Activated CD4-positive, CD25-positive, alpha-beta regulatory T cell treated with anti-CD3 and anti-CD28 coated beads, Interleukin-2, amount 50 U/mL, for 72 hours (primary cell): ENCODE results near the gene PDLIM3.
"Not testable (repeated sequence)": the region's sequence is repeated elsewhere in the genome, so short reads cannot be mapped to it uniquely, and the experiment has no call there.

Experiments
- DNase-seq: peaks from one replicate; pipeline ENCODE4 v3.0.0; 2021

PDLIM3 gene, protein sequence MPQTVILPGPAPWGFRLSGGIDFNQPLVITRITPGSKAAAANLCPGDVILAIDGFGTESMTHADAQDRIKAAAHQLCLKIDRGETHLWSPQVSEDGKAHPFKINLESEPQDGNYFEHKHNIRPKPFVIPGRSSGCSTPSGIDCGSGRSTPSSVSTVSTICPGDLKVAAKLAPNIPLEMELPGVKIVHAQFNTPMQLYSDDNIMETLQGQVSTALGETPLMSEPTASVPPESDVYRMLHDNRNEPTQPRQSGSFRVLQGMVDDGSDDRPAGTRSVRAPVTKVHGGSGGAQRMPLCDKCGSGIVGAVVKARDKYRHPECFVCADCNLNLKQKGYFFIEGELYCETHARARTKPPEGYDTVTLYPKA

DNA sequence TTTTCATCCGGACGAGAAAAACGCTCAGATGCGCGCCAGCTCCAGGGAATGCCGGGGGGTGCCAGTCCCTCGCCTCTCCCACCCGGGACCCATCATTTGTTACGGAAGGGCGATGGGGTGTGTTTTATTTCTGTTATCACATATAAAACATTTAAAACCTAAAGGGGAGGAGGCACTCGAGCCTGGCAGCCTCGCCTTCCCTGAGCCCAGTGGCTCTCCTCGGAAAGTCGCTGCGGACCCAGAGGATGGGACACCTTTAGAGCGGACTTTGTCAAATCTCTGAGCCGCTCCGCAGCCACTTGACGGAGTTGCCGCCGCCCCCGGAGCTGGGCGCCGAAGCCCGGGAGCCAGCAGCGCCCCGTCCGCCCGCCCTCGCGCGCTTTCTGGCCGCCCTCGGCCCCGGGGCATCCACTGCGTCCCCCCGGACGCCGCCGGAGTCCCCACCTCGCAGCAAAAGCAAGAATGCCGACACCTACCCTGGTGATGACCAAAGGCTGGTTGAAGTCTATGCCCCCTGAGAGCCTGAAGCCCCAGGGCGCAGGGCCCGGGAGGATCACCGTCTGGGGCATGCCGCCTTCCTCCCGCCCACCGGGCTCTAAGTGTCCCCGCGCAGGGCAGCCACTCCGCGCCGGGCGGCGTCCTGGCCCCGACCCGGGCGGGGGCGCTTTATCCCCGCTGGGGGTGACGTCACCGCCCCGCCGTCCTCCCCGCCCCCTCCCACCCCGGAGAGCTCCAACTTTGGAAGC lies at the start of gene PDLIM3:
PDLIM3 (minus strand) TSS at position 642 of the 746 bp plus-strand sequence; CDS start at position 569, 73 bp downstream.
- DNase-seq, result no peak

DNA sequence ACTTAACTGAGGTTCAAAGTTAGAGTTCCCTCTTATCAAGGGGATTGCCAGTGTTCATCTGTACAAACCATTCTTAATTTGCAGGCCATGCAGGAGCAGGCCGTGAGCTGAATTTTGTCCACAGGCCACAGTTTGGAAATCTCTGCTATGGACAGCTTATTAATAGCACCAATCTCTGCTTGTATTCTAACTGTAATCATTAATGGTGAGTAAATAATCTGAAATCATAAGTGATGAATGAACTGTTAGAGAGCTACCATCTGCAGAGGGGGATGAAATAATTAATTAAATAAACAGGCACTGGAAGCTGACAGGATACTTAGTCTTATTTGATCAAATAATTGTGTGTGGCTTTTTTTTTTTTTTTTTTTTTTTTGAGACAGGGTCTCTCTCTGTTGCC lies 48.5 kb upstream of the PDLIM3 start:
- no peak for DNase-seq

DNA sequence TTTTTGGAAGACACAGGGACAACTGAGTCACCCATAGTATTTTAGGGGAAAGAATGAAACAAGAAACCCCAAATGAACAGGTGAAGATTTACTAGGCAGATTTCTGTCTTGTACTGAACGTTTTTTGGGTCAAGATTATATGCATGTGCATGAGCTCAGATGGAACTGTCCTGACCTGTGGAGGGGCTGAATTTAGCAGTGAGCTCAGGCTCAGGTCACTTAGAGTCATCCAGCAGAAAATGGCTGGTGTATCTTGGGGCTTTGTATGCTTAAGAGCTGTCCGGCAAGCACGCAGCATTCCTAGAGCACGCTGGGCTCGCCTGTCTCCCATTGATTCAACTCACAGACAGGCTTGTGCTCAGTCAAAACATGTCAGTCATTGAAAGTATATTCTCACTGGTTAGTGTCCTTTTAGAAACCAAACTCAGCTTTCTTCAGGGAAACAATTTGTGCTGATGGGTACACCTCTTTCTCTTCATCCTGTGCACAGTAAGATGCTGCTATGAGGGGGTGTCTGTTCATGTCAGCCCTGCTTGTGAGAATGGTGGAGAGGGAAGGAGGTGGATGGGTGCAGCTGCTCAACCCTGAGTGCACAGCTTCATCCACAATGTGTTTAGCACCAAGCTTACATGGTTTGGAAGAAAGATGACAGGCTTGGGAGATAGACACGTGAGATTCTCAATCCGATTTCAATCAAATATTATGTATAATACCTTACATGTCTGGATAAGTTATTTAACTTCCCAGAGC lies 47.5 kb upstream of the PDLIM3 start:
- DNase-seq, result no peak

DNA sequence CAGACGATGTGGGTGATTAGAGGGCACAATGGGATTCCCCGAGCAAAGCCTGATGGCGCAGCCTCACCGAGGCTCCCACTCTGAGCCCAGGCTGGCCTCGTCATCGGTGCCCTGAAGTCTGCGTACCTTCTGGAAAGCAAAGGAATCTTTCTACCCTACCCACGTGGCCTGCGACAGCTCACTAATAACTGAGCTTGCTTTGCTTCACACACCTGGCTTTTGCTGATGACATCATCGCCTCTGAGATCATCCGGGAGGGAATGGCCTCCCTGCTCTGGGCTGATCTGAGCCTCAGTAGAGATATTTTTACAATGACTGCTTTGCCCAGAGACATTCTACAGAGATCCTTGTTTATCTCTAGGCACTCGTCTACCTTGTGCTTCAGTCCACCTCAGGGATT lies 45.4 kb upstream of the PDLIM3 start:
- DNase-seq, result no peak

DNA sequence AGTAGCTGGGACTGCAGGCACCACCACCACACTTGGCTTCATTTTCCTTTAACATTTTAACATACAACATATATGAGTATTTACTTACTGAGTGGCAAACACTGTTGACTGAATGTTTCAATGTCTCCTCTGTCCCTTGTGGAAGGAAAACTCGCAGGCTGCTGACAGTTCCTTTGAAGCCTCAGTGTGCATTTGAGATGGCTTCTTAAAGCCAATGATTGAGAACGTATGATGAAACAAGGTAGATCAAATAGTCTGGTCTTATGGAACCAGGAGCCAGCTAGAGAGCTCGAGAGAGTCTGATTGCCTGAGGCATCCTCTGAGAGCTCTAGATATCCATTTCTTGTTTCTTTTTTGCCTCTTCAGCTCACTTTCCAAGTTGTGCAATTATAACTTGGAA lies 43.0 kb upstream of the PDLIM3 start:
- no peak for DNase-seq

DNA sequence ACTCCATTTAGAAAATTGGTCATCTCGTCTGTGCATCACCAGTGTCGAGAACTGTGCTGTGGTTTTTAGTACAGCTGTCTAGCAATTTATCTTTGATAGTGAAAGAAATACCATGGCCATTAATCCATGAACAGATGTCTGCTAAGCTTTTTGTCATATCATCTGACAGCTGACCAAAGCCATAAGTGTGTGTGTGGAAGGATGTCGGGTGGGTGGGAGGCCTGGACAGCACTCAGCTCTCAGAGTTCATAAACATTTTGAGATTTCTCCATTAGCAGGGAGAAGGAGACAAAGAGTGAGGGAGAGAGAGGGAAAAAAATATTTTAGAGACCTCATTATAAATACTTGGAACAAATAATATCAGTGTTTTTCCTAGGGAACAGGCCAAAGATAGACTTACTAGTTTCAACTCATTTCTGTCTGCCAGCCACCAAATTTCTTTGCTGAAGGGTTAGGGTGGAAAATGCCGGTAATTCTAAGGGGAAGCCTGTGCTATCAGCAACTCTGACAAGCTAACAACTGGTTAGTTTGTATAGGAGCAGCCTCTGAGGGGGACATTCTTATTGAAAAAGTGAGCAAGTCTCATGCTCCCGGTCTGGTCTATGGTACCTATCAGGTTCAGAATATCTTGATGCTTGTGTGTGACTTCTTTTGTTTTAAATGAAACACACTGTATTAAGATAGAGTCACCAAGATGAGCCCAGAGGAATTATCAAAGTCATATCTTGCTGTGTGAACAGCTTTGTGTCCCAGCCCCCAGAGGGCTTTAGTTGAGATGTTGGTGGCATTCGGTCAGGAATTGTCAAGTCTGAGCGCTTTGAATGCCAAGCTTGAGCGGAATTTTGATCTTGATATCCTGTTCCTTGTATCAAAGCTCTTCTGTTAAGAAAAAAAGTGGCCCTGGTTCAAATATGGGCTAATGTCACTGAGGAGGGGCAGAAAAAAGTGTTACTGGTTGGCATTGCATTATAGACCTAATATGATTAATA lies 41.9 kb upstream of the PDLIM3 start:
- no peak for DNase-seq

DNA sequence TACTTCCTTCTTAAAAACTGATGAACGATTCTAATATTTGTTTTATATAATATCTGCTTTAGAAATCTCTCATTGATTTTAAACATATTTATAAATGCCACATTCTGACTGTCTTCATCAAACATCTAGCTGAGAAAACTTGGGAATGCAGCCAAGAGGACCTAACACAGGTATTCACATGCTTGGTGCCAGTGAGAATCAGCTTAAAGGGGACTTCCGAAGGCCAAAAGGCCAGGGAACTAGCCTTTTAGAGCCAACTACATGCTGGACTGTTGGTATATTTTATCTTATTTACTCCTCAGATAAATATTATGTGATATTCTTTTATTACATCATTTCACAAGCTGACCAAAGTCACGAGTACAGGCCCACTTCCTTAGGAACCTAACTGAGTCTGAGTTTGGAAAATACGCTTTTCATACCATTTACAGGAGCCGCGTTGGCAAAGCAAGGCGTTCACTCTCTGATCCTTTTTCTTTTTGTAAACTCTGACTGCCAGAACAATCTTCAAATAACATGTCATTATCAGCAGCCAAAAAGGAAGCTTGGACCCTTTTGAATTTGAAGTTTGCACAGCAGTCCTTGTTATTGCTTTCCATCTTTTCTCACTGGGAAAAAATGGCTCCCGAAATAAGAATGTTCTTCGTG lies 41.1 kb upstream of the PDLIM3 start:
- DNase-seq, result no peak

DNA sequence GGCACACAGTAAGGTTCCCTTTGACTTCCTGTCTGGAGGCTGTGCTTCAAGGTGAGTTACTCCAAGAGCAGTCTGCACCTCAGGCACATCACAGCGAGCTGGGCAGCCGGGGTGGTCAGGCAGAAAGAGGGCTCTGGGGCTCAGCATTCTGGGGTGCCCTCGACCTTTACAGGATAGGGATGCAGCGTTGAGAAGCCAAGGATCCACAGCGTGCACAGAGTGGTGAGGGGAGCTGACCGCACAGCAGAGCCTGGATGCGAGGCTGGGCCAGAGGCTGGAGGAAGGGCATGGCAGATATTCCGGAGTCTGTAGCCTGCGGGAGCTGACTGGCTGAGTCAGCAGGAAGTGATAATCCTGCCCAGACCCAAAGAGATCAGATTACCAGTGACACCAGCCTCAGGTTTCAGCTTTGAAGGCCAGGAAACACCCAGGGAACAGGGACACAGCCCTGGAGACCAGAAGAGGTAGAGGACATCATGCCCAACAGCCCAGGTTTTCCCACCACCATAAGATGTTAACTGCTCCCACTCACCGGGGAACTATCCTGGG lies 38.4 kb upstream of the PDLIM3 start:
- no peak for DNase-seq

DNA sequence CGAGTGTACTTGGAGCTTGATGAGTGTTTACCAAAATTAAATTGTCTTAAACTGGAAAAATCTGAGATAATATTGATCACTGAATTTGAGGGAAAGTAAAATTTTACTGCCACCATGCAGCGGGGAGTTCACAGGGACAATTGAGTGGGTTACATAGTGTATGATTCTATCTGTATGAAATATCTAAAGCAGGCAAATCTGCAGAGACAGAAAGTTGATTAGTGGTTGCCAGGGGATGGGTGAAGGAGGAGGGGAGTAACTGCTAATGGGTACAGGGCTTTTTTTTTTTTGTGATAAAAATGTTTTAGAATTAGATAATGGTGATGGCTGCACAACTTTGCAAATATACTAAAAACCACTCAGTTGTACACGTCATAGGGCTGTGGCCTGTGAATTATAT lies 35.4 kb upstream of the PDLIM3 start:
- no peak for DNase-seq

DNA sequence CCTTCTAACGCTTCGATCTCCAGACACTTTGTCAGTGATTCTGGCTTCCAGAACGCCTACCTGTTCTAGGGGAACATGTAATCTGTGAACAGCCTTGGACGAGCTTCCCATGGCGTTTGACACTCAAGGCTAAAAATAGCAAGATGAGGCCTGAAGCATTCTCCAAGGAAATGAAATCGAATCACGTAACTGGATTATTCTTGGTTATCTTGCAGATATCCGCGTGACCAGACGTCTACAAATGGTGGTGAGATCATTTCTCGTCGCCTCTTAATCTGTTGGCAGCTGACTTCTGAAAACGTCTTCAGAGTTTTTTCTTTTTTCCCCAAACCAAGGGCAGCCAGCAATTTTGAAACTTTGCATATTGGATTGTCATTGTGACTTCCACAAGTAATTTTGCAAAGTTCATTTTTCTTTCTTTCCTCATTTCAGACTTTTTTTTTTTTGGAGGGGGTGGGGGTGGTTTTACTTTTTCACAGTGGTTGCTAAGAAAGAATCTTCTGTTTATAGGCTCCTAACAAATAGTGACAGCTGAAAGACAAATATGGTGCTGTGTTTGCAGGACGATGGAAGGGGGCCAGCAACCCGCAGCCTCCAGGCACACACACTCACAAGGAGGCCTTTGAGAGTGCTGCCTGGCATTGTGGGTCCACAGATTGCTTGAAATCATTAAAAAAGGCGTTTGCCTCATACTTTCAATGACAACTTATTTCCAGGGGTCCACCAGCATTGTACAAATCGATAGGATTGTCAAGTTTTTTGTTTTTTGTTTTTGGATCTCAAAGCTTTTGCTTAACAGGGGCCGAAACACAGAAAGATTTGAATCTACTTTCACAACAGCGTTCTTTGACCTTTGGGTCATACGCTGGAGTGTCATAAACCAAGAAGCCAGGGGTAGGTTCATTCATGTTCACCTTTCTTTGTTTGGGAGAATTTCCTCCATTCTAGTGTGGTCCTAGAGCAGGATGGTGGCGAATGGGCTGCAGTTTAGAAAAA lies 32.4 kb upstream of the PDLIM3 start:
- no peak for DNase-seq

DNA sequence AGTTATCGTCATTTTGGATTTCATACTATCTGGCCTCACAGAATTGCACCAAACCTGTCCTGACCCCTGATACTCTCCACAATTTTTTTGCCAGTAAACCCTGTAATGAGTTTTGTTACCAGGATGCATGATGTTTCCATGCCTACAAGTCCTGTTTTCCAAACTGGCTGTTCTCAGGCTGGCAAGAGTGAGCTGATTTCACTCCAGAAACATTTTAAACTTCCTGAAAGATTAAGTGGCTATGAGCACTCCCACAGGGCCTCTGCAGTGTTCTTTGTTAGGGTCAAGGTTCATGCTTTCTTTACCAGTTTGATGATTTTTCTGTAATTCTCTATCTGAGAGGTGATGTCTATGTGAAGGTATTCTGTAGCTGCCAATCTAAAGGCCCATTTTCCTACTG lies 31.7 kb upstream of the PDLIM3 start:
- no peak for DNase-seq

DNA sequence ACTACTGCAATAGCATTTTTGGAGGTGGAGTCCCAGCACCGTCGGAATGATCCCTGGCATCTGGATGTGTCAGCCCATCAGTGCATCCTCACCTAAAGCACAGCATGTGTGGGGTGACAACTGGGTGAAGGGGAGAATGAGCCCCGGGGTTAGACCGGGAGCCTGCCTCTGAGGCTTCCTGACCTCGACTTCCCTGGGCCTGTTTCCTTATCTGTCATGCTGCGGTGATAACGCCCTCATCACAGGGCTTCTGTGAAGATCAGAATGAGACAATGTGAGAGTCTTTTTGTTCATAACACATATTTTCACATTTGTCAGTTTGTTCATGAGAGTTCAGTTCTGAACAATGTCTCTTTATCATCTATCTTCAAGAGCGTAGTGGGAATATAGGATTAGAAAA lies 31.1 kb upstream of the PDLIM3 start:
- DNase-seq, result no peak

DNA sequence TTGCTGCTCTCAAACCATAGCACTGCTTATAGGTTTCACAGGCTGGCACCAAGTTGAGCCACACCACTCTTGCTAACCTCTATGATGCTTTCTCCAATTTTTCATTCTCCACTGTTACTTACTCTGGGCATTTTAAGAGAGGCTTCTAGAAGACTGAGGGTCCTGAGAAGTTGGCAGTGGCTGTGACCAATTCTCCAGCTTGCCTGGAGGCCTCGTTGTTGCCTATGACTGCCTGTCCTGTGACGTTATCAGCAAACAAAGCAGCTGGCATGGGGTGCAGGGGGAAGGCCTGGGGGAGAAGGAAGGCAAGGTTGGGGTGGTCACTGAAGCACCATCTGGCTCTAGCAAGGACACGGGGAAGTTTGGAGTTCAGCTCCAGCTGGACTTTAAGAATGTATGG lies 30.4 kb upstream of the PDLIM3 start:
- no peak for DNase-seq

DNA sequence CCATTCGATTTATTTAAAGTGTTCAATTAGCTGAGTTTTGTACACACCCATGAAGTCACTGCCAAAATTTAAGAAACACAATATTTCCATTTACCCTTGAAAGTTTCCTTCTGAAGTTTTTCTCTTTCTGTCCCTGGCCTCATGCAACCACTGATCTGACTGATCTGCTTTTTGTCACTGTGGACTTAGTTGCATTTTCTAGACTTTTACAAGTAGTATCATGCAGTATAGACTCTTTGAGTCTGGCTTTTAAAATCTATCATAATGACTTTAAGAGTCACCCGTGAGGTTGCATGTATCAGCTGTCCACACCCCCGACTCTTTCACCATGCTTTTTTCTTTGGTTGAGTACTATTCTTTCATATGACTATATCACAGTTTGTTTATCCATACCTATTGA lies 29.0 kb upstream of the PDLIM3 start:
- DNase-seq, result no peak

DNA sequence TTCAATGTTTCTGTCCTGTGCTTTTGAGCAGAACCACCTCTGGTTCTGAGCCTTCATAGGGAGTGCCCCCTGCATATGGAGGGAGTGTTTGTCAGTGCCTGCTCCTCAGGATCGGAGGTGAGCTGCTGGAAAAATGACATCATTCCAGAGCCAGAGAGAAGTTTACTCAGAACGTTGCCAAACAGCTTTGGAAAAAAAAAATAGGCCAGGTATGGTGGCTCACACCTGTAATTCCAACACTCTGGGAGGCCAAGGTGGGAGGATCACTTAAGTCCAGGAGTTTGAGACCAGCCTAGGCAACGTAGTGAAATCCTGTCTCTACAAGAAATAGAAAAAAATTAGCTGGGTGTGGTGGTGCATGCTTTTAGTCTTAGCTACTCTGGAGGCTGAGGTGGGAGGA lies 27.2 kb upstream of the PDLIM3 start:
- DNase-seq, result no peak

DNA sequence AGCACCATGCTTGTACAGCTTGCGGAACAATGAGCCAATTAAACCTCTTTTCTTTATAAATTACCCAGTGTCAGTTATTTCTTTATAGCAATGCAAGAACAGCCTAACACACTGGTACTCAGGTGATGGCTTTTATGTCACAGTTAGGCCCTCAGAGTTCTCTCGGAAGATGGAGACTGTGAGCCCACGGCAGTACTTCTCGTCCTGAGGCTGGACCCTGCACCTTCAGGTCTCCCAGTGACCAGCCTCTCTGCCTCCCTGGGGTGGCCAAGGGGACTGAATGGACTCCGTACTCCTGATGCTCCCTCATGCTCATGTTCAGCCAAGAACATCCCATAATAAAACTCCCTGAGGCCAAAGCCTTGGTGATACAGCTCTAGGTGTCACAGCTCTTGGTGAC lies 25.0 kb upstream of the PDLIM3 start:
- DNase-seq, result no peak

DNA sequence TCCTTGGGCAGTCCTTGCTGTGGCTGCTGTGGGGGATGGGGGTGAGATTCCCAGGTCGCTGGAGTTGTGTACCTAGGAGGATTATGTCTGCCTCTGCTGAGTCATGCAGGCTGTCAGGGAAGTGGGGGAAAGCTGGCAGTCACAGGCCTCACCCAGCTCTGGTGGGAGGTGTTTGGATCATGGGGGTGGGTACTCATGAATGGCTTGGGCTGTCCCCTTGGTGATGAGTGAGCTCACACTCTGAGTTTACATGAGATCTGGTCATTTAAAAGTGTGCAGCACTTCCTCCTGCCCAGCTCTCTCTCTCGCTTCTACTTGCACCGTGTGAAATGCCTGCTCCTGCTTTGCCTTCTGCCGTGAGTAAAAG lies 24.6 kb upstream of the PDLIM3 start:
- DNase-seq, result no peak

DNA sequence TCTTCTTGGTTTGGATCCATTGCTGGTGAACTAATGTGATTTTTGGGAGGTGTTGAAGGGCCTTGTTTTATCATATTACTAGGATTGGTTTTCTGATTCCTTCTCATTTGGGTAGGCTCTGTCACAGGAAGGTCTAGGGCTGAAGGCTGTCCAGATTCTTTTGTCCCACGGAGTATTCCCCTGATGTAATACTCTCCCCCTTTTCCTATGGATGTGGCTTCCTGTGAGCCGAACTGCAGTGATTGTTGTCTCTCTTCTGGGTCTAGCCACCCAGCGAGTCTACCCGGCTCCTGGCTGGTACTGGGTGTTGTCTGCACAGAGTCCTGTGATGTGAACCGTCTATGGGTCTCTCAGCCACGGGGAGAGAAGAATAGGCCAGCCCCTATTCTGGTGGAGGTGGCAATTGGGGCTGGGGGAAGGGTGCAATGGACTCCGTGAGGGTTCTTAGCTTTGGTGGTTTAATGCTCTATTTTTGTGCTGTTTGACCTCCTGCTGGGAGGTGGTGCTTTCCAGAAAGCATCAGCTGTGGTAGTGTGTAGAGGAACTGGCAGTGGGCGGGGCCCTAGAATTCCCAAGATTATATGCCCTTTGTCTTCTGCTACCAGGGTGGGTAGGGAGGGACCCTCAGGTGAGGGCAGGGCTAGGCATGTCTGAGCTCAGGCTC lies 24.1 kb upstream of the PDLIM3 start:
- DNase-seq, result not testable (repeated sequence)

DNA sequence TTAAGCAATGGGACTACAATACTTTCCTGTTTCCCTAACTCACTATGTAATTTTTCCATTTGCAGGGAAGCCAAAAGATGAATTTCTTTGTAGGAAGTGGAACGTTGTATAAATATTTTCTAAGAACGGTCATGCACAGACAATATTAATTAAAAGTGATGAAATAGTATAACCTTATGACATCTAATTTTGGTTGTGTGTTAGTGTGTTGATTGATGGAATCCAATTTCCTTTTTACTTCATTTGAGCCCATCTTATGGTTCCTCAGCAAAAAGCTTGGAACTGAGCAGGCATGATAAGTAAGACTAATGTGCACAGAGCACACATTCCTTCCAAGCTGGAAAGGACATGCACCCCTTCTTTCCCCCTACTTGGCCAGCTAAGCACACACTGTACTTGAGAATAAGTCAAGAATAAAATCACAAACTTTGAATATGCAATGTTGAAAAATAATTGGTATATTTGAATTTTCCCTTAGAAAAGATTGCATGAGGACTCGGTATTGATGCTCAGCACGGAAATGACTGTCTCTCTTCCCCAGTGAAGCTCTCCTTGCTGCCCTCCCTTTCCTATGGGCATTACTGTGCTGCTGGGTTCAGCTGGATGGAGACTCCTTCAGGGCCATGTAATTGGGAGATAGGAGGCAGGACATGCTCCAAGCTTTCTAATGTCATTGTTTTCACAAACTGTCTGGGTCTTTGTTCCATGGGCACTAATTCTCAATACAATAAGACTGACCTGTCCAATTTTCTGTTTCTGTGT lies 19.2 kb upstream of the PDLIM3 start:
- no peak for DNase-seq
